Hepatocyte (in vitro differentiated cells): ENCODE results near the gene ACSL3. TPM values are rescaled to one million over a fixed set of nuclear protein-coding genes. Genes with fewer than 3 reads are reported as not detected.

Experiments used
- DNase-seq: peaks from one replicate; pipeline ENCODE4 v3.0.0-alpha.2; 2016; ENCODE audit warnings: low spot score
- H2AFZ ChIP-seq: fragments of 200-600 bp; sonication (generic); 2 replicates; pipeline ENCODE4 v1.6.0; 2016; ENCODE audit warnings: antibody characterized with exemption, mild to moderate bottlenecking
- H3K27ac ChIP-seq: fragments of 200-600 bp; sonication (generic); 2 replicates; pipeline ENCODE4 v1.5.1; 2016; ENCODE audit warnings: mild to moderate bottlenecking
- H3K27me3 ChIP-seq: fragments of 200-600 bp; sonication (generic); 2 replicates; pipeline ENCODE4 v1.6.1; 2016
- H3K36me3 ChIP-seq: fragments of 200-600 bp; sonication (generic); replicated peaks from 2 replicates; pipeline ENCODE4 v1.5.1; 2016; ENCODE audit warnings: low read depth; ENCODE audit not compliant: insufficient read depth
- H3K4me1 ChIP-seq: fragments of 200-600 bp; sonication (generic); 2 replicates; pipeline ENCODE4 v1.5.1; 2016; ENCODE audit warnings: mild to moderate bottlenecking, moderate library complexity; ENCODE audit not compliant: insufficient read depth
- H3K4me2 ChIP-seq: fragments of 200-600 bp; sonication (generic); 2 replicates; pipeline ENCODE4 v1.6.0; 2016
- H3K4me3 ChIP-seq: fragments of 200-600 bp; sonication (generic); 2 replicates; pipeline ENCODE4 v1.5.1; 2016; ENCODE audit warnings: mild to moderate bottlenecking
- H3K79me2 ChIP-seq: fragments of 200-600 bp; sonication (generic); 2 replicates; pipeline ENCODE4 v1.6.0; 2017; ENCODE audit warnings: mild to moderate bottlenecking
- H3K9me2 ChIP-seq: fragments of 200-600 bp; sonication (generic); replicated peaks from 2 replicates; pipeline ENCODE4 v1.6.0; 2017; ENCODE audit warnings: mild to moderate bottlenecking; ENCODE audit not compliant: insufficient read depth
- H3K9me3 ChIP-seq: fragments of 200-600 bp; sonication (generic); 2 replicates; pipeline ENCODE4 v1.5.1; 2016; ENCODE audit warnings: low read depth, mild to moderate bottlenecking
- H4K20me1 ChIP-seq: fragments of 200-600 bp; sonication (generic); 2 replicates; pipeline ENCODE4 v1.6.0; 2016; ENCODE audit warnings: mild to moderate bottlenecking; ENCODE audit not compliant: insufficient read depth, poor library complexity, severe bottlenecking
- CTCF ChIP-seq: fragments of 200-600 bp; sonication (generic); IDR thresholded peaks from 2 replicates; pipeline ENCODE4 v1.5.1; 2016; ENCODE audit warnings: antibody characterized with exemption, mild to moderate bottlenecking; ENCODE audit not compliant: poor library complexity
- EZH2 ChIP-seq: fragments of 200-600 bp; sonication (generic); IDR thresholded peaks from 2 replicates; pipeline ENCODE4 v1.6.1; 2016; ENCODE audit warnings: antibody characterized with exemption, mild to moderate bottlenecking, borderline replicate concordance
- EZH2phosphoT487 ChIP-seq: fragments of 200-600 bp; sonication (generic); IDR thresholded peaks from one replicate; pipeline ENCODE4 v1.6.1; 2018; ENCODE audit warnings: antibody characterized with exemption, mild to moderate bottlenecking, low read depth, moderate library complexity; ENCODE audit not compliant: unreplicated experiment, severe bottlenecking
- WGBS: methylation state at CpG from one replicate; pipeline ENCODE4 v1.1.6; 2016; ENCODE audit warnings: low lambda C conversion rate; ENCODE audit errors: missing lambda C conversion rate; 5-methylcytosine and 5-hydroxymethylcytosine counted together
- polyA plus RNA-seq: library from polyadenylated mRNA; unstranded; fragments of >200 nt; fragmentation: Nextera tagmentation; extraction: Ambion mirVana; gene quantifications from 2 replicates; pipeline ENCODE4 v1.2.1, GENCODE V29; 2016
- total RNA-seq: library from RNA; depleted of rRNA; stranded (reverse); fragments of >200 nt; gene quantifications from 2 replicates; pipeline ENCODE4 v1.2.3, GENCODE V29; 2014

The ACSL3 gene
- total and polyA plus RNA-seq, 2 experiments from 2014 or later: 82.1 to 133 TPM

GRCh38 chr2:222992137-222992536 lies 131.3 kb downstream of the ACSL3 start:
- WGBS: 57% methylated on average over 2 of the region's 2 CpGs
- H3K9me3 ChIP-seq: no peaks in the 10 kb centered on the region
- H3K27ac ChIP-seq: peak overlapping the region; percentile 22

More at GRCh38 chr2:222992137-222992536, 131.3 kb downstream of the ACSL3 start:
- no peak overlapping the region for H3K4me2 ChIP-seq
- no peaks in the 10 kb centered on the region for H3K27me3 ChIP-seq
- no peak for DNase-seq
- H3K9me2 ChIP-seq: no peaks in the 10 kb centered on the region
- H3K79me2 ChIP-seq: no peaks in the 10 kb centered on the region
- TF ChIP-seq EZH2phosphoT487 (no peak), CTCF (no peak), EZH2 (no peak)
- H4K20me1 ChIP-seq: no peaks in the 10 kb centered on the region
- H3K36me3 ChIP-seq: no peaks in the 10 kb centered on the region
- no peak overlapping the region for H2AFZ ChIP-seq
- peaks cover 14% of the 10 kb centered on the region for H3K4me1 ChIP-seq
- H3K4me3 ChIP-seq: no peak overlapping the region

Other genes starting within 250 kb of the ACSL3 start
- gene FARSB, start 204.9 kb upstream of the ACSL3 start, total RNA-seq: 12.9 and 14.2 TPM in 2 replicates
- gene FARSB, start 204.9 kb upstream of the ACSL3 start, polyA plus RNA-seq: 15.0 and 17.1 TPM in 2 replicates
- not detected in 2 replicates for gene MOGAT1, start 189.4 kb upstream of the ACSL3 start, total RNA-seq
- 0.15 TPM in 1 of 2 replicates, not detected in the other for gene MOGAT1, start 189.4 kb upstream of the ACSL3 start, polyA plus RNA-seq
- gene KCNE4, start 191.2 kb downstream of the ACSL3 start, total RNA-seq: 51.0 and 54.6 TPM in 2 replicates
- 47.1 and 51.4 TPM in 2 replicates for gene KCNE4, start 191.2 kb downstream of the ACSL3 start, polyA plus RNA-seq